ENCODE measurements around the gene TSPAN4.

Gene TSPAN4

GRCh38 chr11:844693-845644 is 2.3 kb downstream of the TSPAN4 start (continued):
- TF ChIP-seq PRDM10 (tag by site-specific recombination; IDR thresholded peaks at IDR 0.05) (peak; percentile 54; the same call in 1 of the 2 replicates), ZSCAN23 (tag by site-specific recombination; IDR thresholded peaks at IDR 0.05) (no peak), GLI4 (tag by site-specific recombination; IDR thresholded peaks at IDR 0.05) (no peak), PBX3 (CRISPR knock-in tag; IDR thresholded peaks at IDR 0.05) (0 out of 2 replicates have a peak, but pooled peaks have one; percentile 24), BCL11B (tag by site-specific recombination; IDR thresholded peaks at IDR 0.05; ENCODE audit: low read depth) (0 out of 2 replicates have a peak, but pooled peaks have one; percentile 16), ZNF600 (tag by site-specific recombination; IDR thresholded peaks at IDR 0.05) (0 out of 2 replicates have a peak, but pooled peaks have one; percentile 15)
- TF ChIP-seq, protein P1, sequence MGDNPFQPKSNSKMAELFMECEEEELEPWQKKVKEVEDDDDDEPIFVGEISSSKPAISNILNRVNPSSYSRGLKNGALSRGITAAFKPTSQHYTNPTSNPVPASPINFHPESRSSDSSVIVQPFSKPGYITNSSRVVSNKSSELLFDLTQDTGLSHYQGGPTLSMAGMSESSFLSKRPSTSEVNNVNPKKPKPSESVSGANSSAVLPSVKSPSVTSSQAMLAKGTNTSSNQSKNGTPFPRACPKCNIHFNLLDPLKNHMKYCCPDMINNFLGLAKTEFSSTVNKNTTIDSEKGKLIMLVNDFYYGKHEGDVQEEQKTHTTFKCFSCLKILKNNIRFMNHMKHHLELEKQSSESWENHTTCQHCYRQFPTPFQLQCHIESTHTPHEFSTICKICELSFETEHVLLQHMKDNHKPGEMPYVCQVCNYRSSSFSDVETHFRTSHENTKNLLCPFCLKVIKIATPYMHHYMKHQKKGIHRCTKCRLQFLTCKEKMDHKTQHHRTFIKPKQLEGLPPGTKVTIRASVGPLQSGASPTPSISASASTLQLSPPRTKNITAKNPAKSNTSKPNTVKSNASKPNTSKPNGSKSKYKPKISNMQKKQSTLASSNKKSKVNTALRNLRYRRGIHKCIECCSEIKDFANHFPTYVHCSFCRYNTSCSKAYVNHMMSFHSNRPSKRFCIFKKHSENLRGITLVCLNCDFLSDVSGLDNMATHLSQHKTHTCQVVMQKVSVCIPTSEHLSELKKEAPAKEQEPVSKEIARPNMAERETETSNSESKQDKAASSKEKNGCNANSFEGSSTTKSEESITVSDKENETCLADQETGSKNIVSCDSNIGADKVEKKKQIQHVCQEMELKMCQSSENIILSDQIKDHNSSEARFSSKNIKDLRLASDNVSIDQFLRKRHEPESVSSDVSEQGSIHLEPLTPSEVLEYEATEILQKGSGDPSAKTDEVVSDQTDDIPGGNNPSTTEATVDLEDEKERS (tag by site-specific recombination; IDR thresholded peaks at IDR 0.05) = no peak
- TF ChIP-seq, protein P2, sequence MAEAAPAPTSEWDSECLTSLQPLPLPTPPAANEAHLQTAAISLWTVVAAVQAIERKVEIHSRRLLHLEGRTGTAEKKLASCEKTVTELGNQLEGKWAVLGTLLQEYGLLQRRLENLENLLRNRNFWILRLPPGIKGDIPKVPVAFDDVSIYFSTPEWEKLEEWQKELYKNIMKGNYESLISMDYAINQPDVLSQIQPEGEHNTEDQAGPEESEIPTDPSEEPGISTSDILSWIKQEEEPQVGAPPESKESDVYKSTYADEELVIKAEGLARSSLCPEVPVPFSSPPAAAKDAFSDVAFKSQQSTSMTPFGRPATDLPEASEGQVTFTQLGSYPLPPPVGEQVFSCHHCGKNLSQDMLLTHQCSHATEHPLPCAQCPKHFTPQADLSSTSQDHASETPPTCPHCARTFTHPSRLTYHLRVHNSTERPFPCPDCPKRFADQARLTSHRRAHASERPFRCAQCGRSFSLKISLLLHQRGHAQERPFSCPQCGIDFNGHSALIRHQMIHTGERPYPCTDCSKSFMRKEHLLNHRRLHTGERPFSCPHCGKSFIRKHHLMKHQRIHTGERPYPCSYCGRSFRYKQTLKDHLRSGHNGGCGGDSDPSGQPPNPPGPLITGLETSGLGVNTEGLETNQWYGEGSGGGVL (tag by site-specific recombination; IDR thresholded peaks at IDR 0.05) = no peak

GRCh38 chr11:845872-846495 is 3.3 kb downstream of the TSPAN4 start:
- ChIA-PET POLR2A (interaction anchor here (0.6 to 1.9 kb wide), 3 partner anchors 10 to 27 kb away, joined by 3 to 6 read pairs (median 3); partner anchors contain the start of gene PNPLA2), CTCF (interaction anchor here (0.8 to 2.3 kb wide), 2 partner anchors 18 to 206 kb away, joined by 3 to 9 read pairs; no protein-coding TSS in a partner anchor)
- H3K4me1 ChIP-seq (ENCODE audit: control insufficient read depth, insufficient read depth, low read length) = 0 out of 2 replicates have a peak, but pooled peaks cover 6% of the 10 kb centered on the region
- TF ChIP-seq PRDM10 (tag by site-specific recombination; IDR thresholded peaks at IDR 0.05) (no peak), ZFHX2 (tag by site-specific recombination; conservative IDR thresholded peaks at IDR 0.05) (peak; percentile 85), IKZF3 (tag by site-specific recombination; IDR thresholded peaks at IDR 0.05) (0 out of 2 replicates have a peak, but pooled peaks have one; percentile 16), GLIS2 (tag by site-specific recombination; IDR thresholded peaks at IDR 0.05) (peak; percentile 52; the same call in 1 of the 2 replicates), ZIC2 (tag by site-specific recombination; IDR thresholded peaks at IDR 0.05) (peak; percentile 84), ZBTB8A (tag by site-specific recombination; IDR thresholded peaks at IDR 0.05) (peak; percentile 63), GLIS1 (tag by site-specific recombination; IDR thresholded peaks at IDR 0.05) (peak; percentile 98), ZXDB (tag by site-specific recombination; IDR thresholded peaks at IDR 0.05) (peak; percentile 91), EGR2 (tag by site-specific recombination; IDR thresholded peaks at IDR 0.05; ENCODE audit: low read depth) (peak; percentile 70)
- TF ChIP-seq, protein P3, sequence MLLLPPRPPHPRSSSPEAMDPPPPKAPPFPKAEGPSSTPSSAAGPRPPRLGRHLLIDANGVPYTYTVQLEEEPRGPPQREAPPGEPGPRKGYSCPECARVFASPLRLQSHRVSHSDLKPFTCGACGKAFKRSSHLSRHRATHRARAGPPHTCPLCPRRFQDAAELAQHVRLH (tag by site-specific recombination; IDR thresholded peaks at IDR 0.05) = no peak

More at GRCh38 chr11:845872-846495, 3.3 kb downstream of the TSPAN4 start:
- Histone ChIP-seq H3K9me3 (ENCODE audit: control insufficient read depth, insufficient read depth, low read depth, low read length) (no peaks in the 10 kb centered on the region), H3K27ac (ENCODE audit: extremely low read depth, low read depth, low read length) (no peak overlapping the region), H3K36me3 (ENCODE audit: control insufficient read depth in 2 of 2, insufficient read depth in 1 of 2, low read length in 2 of 2) (peaks cover 0 to 3% of the 10 kb centered on the region in 2 experiments; a peak in 1 of 3 replicates), H3K4me3 (ENCODE audit: low read depth, low read length) (no peak overlapping the region)

All from HEK293 (cell line).